WERI-Rb-1 (cell line): Measurements from ENCODE around the gene SLC66A2.

Experiments
- DNase-seq: peaks from one replicate; pipeline ENCODE4 v3.0.0-alpha.2; 2020
- H3K27ac ChIP-seq: fragments of 250-450 bp; sonication (Bioruptor Pico); 2 replicates; pipeline ENCODE4 v1.5.1; 2020; ENCODE audit warnings: mild to moderate bottlenecking, moderate library complexity
- H3K27me3 ChIP-seq: fragments of 250-450 bp; sonication (Bioruptor Pico); 2 replicates; pipeline ENCODE4 v1.5.1; 2021; ENCODE audit warnings: mild to moderate bottlenecking, low read depth, moderate library complexity; ENCODE audit not compliant: insufficient read depth, severe bottlenecking
- H3K36me3 ChIP-seq: fragments of 250-450 bp; sonication (Bioruptor Pico); 2 replicates; pipeline ENCODE4 v1.5.1; 2020; ENCODE audit warnings: mild to moderate bottlenecking, moderate library complexity
- H3K4me3 ChIP-seq: 2 replicates; pipeline ENCODE4 v1.5.1; 2011; ENCODE audit warnings: low read depth, mild to moderate bottlenecking, control low read depth, low read length
- H3K9me3 ChIP-seq: fragments of 250-450 bp; sonication (Bioruptor Pico); 2 replicates; pipeline ENCODE4 v1.5.1; 2021; ENCODE audit warnings: mild to moderate bottlenecking, moderate library complexity; ENCODE audit not compliant: severe bottlenecking
- CTCF ChIP-seq: IDR thresholded peaks from 2 replicates; pipeline ENCODE4 v1.5.1; 2011; ENCODE audit warnings: low read depth, mild to moderate bottlenecking, control low read depth, inconsistent platforms, low read length

The SLC66A2 gene

DNA sequence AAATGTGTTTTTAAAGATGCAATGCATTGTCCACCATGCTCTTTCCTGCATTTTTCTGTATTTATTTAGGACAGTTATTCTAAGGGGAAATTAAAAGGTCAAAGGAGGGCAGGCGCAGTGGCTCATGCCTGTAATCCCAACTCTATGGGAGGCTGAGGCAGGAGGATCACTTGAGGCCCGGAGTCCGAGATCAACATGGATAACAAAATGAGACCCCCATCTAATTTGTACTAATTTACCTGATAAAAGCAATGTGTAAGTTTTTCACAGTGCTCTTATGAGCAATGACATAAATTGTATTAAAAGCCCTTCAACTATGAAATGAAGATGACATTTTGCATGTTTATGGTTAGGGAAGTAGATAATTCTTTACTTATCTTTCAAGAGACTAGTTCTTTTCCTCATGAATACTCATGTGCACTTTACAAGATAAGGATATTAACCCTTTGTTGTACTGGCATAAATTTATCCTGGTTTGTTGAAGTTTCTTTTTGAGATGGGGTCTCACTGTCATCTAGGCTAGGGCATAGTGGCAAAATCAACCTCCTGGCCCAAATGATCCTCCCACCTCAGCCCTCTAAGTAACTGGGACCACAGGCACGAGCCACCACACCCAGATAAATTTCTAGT lies 22.7 kb upstream of the SLC66A2 start:
- no peak overlapping the region for H3K4me3 ChIP-seq
- no peak for DNase-seq
- peaks cover 87% of the 10 kb centered on the region for H3K36me3 ChIP-seq

DNA sequence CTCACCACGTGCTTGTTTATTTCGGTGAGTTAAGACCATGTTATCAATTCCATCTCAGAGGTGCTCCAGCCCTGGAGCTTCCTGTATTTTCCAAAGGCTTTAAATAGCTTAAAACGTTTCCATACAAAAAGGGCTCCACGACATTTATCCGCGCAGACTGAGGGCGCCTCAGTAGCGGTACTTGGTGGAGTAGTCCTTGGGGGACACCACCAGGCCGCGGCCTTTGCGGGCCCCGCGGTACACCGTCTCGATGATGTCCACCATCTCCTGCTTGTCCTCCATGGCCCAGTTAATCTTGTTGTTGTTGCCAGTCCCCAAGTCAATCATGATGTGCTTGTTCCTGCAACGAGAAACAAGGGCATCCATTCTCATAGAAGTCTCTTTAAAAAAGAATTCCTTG lies 22.1 kb upstream of the SLC66A2 start:
- no peaks in the 10 kb centered on the region for H3K9me3 ChIP-seq

More for the DNA sequence above, 22.7 kb upstream of the SLC66A2 start:
- no peak overlapping the region for H3K27ac ChIP-seq
- no peaks in the 10 kb centered on the region for H3K27me3 ChIP-seq
- H3K9me3 ChIP-seq: no peaks in the 10 kb centered on the region
- no peak for TF ChIP-seq CTCF

GRCh38 chr18:79972720-79973119 lies 21.3 kb upstream of the SLC66A2 start:
- no peaks in the 10 kb centered on the region for H3K9me3 ChIP-seq
- H3K36me3 ChIP-seq: peaks cover 90% of the 10 kb centered on the region
- DNase-seq: no peak
- H3K27me3 ChIP-seq: no peaks in the 10 kb centered on the region
- no peak overlapping the region for H3K4me3 ChIP-seq
- TF ChIP-seq CTCF: no peak
- H3K27ac ChIP-seq: no peak overlapping the region

More for the DNA sequence above, 22.1 kb upstream of the SLC66A2 start:
- TF ChIP-seq CTCF: no peak
- H3K36me3 ChIP-seq: peaks cover 87% of the 10 kb centered on the region
- no peak overlapping the region for H3K4me3 ChIP-seq
- H3K27me3 ChIP-seq: no peaks in the 10 kb centered on the region
- H3K27ac ChIP-seq: no peak overlapping the region
- DNase-seq: no peak

DNA sequence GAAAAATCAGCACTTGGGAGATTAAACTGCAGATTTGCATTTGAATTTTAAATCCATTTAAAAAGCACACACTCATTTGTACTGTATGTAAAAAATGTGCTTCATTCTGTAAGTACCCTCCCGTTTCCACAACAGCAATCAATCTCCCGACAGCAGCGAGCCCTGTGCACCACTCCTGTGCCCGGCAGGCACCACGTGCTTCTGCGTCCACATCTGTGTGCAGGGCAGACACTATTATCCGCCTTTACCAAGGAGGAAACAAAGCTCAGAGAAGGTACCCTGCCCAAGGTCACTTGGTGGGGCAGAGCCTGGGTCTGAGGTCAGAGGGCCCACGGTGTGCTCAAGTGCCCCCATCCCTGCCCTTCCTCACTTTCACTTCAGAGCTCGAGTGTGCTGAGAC lies 20.5 kb upstream of the SLC66A2 start:
- peaks cover 85% of the 10 kb centered on the region for H3K36me3 ChIP-seq

GRCh38 chr18:79971211-79971952 lies 19.9 kb upstream of the SLC66A2 start:
- no peak for DNase-seq
- H3K9me3 ChIP-seq: no peaks in the 10 kb centered on the region
- peaks cover 79% of the 10 kb centered on the region for H3K36me3 ChIP-seq
- no peak overlapping the region for H3K4me3 ChIP-seq
- H3K27me3 ChIP-seq: no peaks in the 10 kb centered on the region
- no peak overlapping the region for H3K27ac ChIP-seq
- TF ChIP-seq CTCF: no peak

More for the DNA sequence above, 20.5 kb upstream of the SLC66A2 start:
- no peak overlapping the region for H3K27ac ChIP-seq
- no peak overlapping the region for H3K4me3 ChIP-seq
- no peak for DNase-seq
- H3K27me3 ChIP-seq: no peaks in the 10 kb centered on the region
- H3K9me3 ChIP-seq: no peaks in the 10 kb centered on the region
- TF ChIP-seq CTCF: no peak
